Stomach (tissue), 9 donors: ENCODE data around the gene TMEM141. TPM values are rescaled to one million over a fixed set of nuclear protein-coding genes. Genes with fewer than 3 reads are reported as not detected.
"Not testable (repeated sequence)": the region's sequence is repeated elsewhere in the genome, so short reads cannot be mapped to it uniquely, and the experiment has no call there.

Source experiments
- DNase-seq, 2 donors: peaks; one replicate each; pipeline versions ENCODE4 v3.0.0 to v3.0.0-alpha.2; 2013 to 2019
- H3K27ac ChIP-seq, 5 donors: fragments of 200-600 bp in 4 of 5; sonication (generic) in 4 of 5; one replicate each; pipeline ENCODE4 v1.5.1; 2013 to 2019; ENCODE audit warnings: mild to moderate bottlenecking in 1 of 5, moderate library complexity in 1 of 5
- H3K27me3 ChIP-seq, 3 donors: fragments of 200-600 bp; sonication (generic); one replicate each; pipeline ENCODE4 v1.5.1; 2017 to 2019; ENCODE audit warnings: mixed run types in 1 of 3
- H3K36me3 ChIP-seq, 4 donors: fragments of 200-600 bp; sonication (generic); 1 replicate in 3 of 4; 2 replicates in 1 of 4; pipeline ENCODE4 v1.5.1; 2016 to 2019
- H3K4me1 ChIP-seq, 4 donors: fragments of 200-600 bp; sonication (generic); one replicate each; pipeline ENCODE4 v1.5.1; 2016 to 2019
- H3K4me3 ChIP-seq, 4 donors: fragments of 200-600 bp; sonication (generic) in 3 of 4; one replicate each; pipeline ENCODE4 v1.5.1; 2016 to 2019; ENCODE audit warnings: mild to moderate bottlenecking in 1 of 4
- H3K9me3 ChIP-seq, 4 donors: fragments of 200-600 bp; sonication (generic); one replicate each; pipeline ENCODE4 v1.5.1; 2016 to 2019
- CTCF ChIP-seq, 7 experiments: fragments of 450-650 bp in 4 of 7; fragments of 200-600 bp in 3 of 7; sonication (generic) in 3 of 7; IDR thresholded peaks; one replicate each; pipeline ENCODE4 v1.5.1; 2016 to 2019; ENCODE audit warnings: antibody characterized with exemption in 7 of 7, control low read depth in 2 of 7, mild to moderate bottlenecking in 1 of 7
- EP300 ChIP-seq: sonication (generic); formaldehyde crosslinking; IDR thresholded peaks from one replicate; pipeline ENCODE4 v1.6.1; 2017; ENCODE audit warnings: antibody characterized with exemption
- POLR2A ChIP-seq, 4 donors: fragments of 450-650 bp; IDR thresholded peaks; one replicate each; pipeline ENCODE4 v1.6.1; 2016; ENCODE audit warnings: antibody characterized with exemption in 4 of 4, control low read depth in 2 of 4, mild to moderate bottlenecking in 1 of 4, moderate library complexity in 1 of 4
- POLR2AphosphoS5 ChIP-seq, 3 donors: sonication (generic); formaldehyde crosslinking; IDR thresholded peaks; one replicate each; pipeline ENCODE4 v1.6.1; 2016; ENCODE audit warnings: antibody characterized with exemption in 3 of 3
- WGBS, 5 donors: extraction: QIAGEN DNeasy Blood & Tissue Kit in 3 of 5; methylation state at CpG; one replicate each; pipeline versions ENCODE4 v1.1.5 to v1.1.7; 2013 to 2018; 5-methylcytosine and 5-hydroxymethylcytosine counted together
- intact Hi-C: fragments of 100-400 bp; cut with DNase I; formaldehyde crosslinking; loops from one replicate; pipeline ENCODE4 v1.15.1; 2023; ENCODE audit warnings: low total_unique reads
- polyA plus RNA-seq, 3 donors: library from polyadenylated mRNA; stranded (reverse); fragments of 200-250 nt; gene quantifications; one replicate each; pipeline ENCODE4 v1.2.3, GENCODE V29; 2013
- total RNA-seq, 5 donors: library from RNA; depleted of rRNA; stranded (reverse); fragments of >200 nt; gene quantifications; one replicate each; pipeline versions ENCODE4 v1.1.0 to v1.2.3, GENCODE V29; 2014 to 2016
- donor health status: healthy with polysubstance abuse.
- donor health status: Bipolar disorder and iron deficiency.
- donor health status: healthy.

Gene TMEM141
- total and polyA plus RNA-seq, 8 donors, result 11.1 to 219 (median 103) TPM

- no peak for TF ChIP-seq POLR2AphosphoS5 (IDR thresholded peaks at IDR 0.05)
- no peak for TF ChIP-seq CTCF (IDR thresholded peaks at IDR 0.05)
- TF ChIP-seq EP300, result no peak
- no peak for TF ChIP-seq POLR2A (IDR thresholded peaks at IDR 0.05)
- Histone ChIP-seq H3K27me3 (no peaks in the 10 kb centered on the region), H3K27ac (no peak overlapping the region), H3K36me3 (no peaks in the 10 kb centered on the region), H3K9me3 (no peaks in the 10 kb centered on the region), H3K4me1 (peaks cover 0 to 3% (median 2%) of the 10 kb centered on the region in 4 donors), H3K4me3 (no peak overlapping the region)
- intact Hi-C loops, result no loop called here
- WGBS, 5 donors, result 91 to 96% (median 94%) methylated on average over 3 of the region's 3 CpGs
- no peak for DNase-seq
These were observed 8.7 kb upstream of the TMEM141 start for GRCh38 chr9:136782452-136782851.

- WGBS, 5 donors, result 25 to 42% (median 33%) methylated on average over 9 of the region's 9 CpGs
- no peaks in the 10 kb centered on the region for H3K27me3 ChIP-seq
- DNase-seq, result peak in 1 of 2 donors; percentile 57
- no peak overlapping the region for H3K4me3 ChIP-seq
- H3K4me1 ChIP-seq, result peaks cover 4 to 22% (median 19%) of the 10 kb centered on the region in 4 donors
- no peaks in the 10 kb centered on the region for H3K36me3 ChIP-seq
- peak in 4 of 7 experiments; percentile 40 to 63 (median 53) for TF ChIP-seq CTCF (IDR thresholded peaks at IDR 0.05)
- TF ChIP-seq POLR2A (IDR thresholded peaks at IDR 0.05), result no peak
- no peak for TF ChIP-seq POLR2AphosphoS5 (IDR thresholded peaks at IDR 0.05)
- TF ChIP-seq EP300, result no peak
- no peaks in the 10 kb centered on the region for H3K9me3 ChIP-seq
- intact Hi-C loops, result no loop called here
- H3K27ac ChIP-seq, result no peak overlapping the region
These were observed 6.7 kb upstream of the TMEM141 start for GRCh38 chr9:136784249-136784996.

GRCh38 chr9:136784997-136785361 lies 6.2 kb upstream of the TMEM141 start:
- H3K36me3 ChIP-seq, result no peaks in the 10 kb centered on the region
- peak in 1 of 2 donors; percentile 57 for DNase-seq
- intact Hi-C loops, result loop anchor here (5.0 kb wide), 1 partner anchor 252 kb away; no protein-coding TSS in a partner anchor
- 64 to 79% (median 73%) methylated on average over 6 of the region's 6 CpGs for WGBS, 5 donors
- TF ChIP-seq EP300 (no peak), CTCF (IDR thresholded peaks at IDR 0.05) (no peak), POLR2AphosphoS5 (IDR thresholded peaks at IDR 0.05) (no peak), POLR2A (IDR thresholded peaks at IDR 0.05) (no peak)
- H3K9me3 ChIP-seq, result no peaks in the 10 kb centered on the region
- H3K27me3 ChIP-seq, result no peaks in the 10 kb centered on the region
- H3K27ac ChIP-seq, result no peak overlapping the region
- peaks cover 8 to 27% (median 24%) of the 10 kb centered on the region in 4 donors for H3K4me1 ChIP-seq
- no peak overlapping the region for H3K4me3 ChIP-seq

GRCh38 chr9:136785565-136786355 lies 5.4 kb upstream of the TMEM141 start:
- WGBS, 5 donors, result 69 to 87% (median 81%) methylated on average over 11 to 23 of the region's 23 CpGs
- H3K4me3 ChIP-seq, H3K36me3 ChIP-seq, H3K9me3 ChIP-seq, DNase-seq, H3K27me3 ChIP-seq: not testable (repeated sequence)
- H3K4me1 ChIP-seq, result peaks cover 14 to 34% (median 31%) of the 10 kb centered on the region in 4 donors
- intact Hi-C loops, result loop anchor here (5.0 kb wide), 1 partner anchor 252 kb away; no protein-coding TSS in a partner anchor
- H3K27ac ChIP-seq, result peak overlapping the region in 1 of 5 donors; percentile 29
